Urinary bladder (tissue), 4 donors: ENCODE data around the gene MXD1. TPM values are rescaled to one million over a fixed set of nuclear protein-coding genes. Genes with fewer than 3 reads are reported as not detected.

ENCODE experiments used
- DNase-seq: peaks from one replicate; pipeline ENCODE4 v3.0.0-alpha.2; 2015; ENCODE audit errors: extremely low spot score
- H3K27ac ChIP-seq: one replicate; pipeline ENCODE4 v1.5.1; 2013; ENCODE audit warnings: low read depth, mild to moderate bottlenecking, moderate library complexity
- H3K36me3 ChIP-seq: one replicate; pipeline ENCODE4 v1.6.1; 2013; ENCODE audit warnings: mild to moderate bottlenecking, moderate library complexity; ENCODE audit not compliant: insufficient read depth
- H3K4me1 ChIP-seq: one replicate; pipeline ENCODE4 v1.6.1; 2013; ENCODE audit warnings: mild to moderate bottlenecking, moderate library complexity; ENCODE audit not compliant: insufficient read depth
- H3K4me3 ChIP-seq: one replicate; pipeline ENCODE4 v1.5.1; 2013; ENCODE audit warnings: low read depth, low read length
- WGBS: extraction: QIAGEN DNeasy Blood & Tissue Kit; methylation state at CpG from one replicate; pipeline ENCODE4 v1.1.7; 2013; 5-methylcytosine and 5-hydroxymethylcytosine counted together
- polyA plus RNA-seq: library from polyadenylated mRNA; stranded (reverse); fragments of 200-250 nt; gene quantifications from one replicate; pipeline ENCODE4 v1.2.3, GENCODE V29; 2013
- total RNA-seq: library from RNA; depleted of rRNA; stranded (reverse); fragments of >200 nt; gene quantifications from one replicate; pipeline ENCODE4 v1.2.3, GENCODE V29; 2014
- donor health status: healthy with polysubstance abuse.
- donor health status: healthy.

The MXD1 gene
- total and polyA plus RNA-seq, 2 donors: 6.5 to 10.2 TPM

DNA sequence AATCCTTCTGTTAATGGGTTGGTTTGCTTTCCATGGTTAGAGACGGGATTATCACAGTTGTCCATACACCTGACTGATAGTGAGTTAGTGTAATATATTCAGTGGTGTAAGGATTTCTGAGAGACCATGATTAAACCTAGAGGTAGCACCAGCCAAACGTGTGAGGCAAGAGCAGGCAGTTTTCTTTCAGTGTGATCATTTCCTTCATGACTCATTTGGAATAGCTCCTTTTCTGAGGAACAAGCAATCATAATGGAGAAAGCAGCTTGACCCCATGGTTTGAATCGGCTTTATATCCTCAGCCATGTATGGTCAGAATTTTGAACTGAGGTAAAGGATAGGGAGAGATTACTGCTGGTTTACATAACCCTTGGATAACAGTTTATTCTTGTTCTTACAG is 2.9 kb downstream of the MXD1 start:
- Histone ChIP-seq H3K27ac (no peak overlapping the region), H3K4me3 (no peak overlapping the region), H3K4me1 (no peaks in the 10 kb centered on the region), H3K36me3 (no peaks in the 10 kb centered on the region)
- WGBS: 52% methylated on average over 3 of the region's 3 CpGs
- DNase-seq: no peak

DNA sequence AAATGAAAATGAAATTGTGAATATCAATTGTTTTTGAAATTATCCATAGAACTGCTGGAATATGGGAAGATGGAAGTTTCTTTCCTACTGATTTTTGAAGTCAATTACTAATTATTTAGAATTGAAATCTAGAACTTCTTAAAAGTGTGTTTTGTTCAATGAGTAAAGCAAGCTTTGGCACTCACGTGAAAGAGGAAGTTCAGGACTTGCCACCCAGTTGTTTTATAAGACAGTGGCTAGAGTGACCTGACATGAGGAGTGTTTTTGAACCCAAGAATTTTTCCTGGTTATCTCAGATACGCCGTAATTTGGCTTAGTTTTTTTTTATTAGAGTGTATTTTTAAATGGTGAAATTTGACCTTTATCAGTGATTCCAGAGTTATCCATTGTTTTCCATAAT is 3.5 kb downstream of the MXD1 start:
- H3K4me1 ChIP-seq: no peaks in the 10 kb centered on the region
- no peak overlapping the region for H3K27ac ChIP-seq
- 78% methylated on average over 3 of the region's 3 CpGs for WGBS
- DNase-seq: no peak
- H3K4me3 ChIP-seq: no peak overlapping the region
- peaks cover 2% of the 10 kb centered on the region for H3K36me3 ChIP-seq

DNA sequence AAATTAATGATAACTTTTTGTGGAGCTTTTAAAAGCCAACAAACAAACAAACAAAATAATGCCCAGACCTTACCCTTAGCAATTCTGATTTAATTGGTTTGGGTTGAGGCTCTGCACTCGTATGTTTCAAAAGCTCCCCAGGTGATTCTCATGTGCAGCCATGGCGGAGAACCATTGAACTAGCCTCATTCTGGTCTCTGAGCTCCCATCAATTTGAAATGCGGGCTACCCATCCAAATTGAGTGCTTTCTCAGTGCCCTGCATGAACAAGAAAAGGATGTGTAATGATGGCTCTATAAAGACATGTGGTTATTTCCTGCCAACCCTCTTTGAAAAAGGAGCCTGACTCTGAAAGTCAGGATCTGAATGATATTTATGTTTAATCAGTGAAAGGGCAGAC is 8.2 kb downstream of the MXD1 start:
- 96% methylated on average over 3 of the region's 3 CpGs for WGBS
- H3K36me3 ChIP-seq: peaks cover 2% of the 10 kb centered on the region

DNA sequence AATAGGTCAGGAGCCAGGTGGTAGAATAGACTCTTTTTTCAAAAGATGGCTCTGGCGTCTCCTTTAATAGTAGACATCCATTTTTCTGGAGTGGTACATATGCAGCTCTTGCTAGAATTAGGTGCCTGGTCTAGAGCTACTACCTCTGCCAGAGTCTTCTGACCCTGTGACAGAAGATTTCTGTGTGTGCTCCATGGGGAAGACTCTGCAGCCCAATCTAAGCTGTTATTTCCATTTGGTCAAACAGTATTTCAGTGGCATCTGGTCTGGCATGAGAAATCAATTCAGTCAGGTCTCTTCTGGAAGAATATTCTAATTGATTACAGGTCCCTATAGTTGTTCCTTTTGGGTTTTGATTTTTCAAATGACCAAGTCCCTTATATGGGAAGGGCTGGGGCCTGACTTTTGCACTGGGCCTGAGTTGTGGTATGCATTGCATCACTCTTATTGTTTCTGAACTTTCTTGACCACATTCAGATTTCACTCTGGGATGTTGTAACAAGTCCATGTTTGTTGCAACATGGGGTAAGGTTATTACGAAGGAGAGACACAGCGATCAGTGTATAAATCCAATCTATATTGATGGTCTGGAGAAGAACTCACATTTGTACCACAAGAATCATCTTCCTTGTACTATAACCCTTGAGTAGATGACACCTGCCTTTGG is 12.1 kb downstream of the MXD1 start:
- H3K4me3 ChIP-seq: no peak overlapping the region
- WGBS: 95% methylated on average over 3 of the region's 3 CpGs

More for the DNA sequence above, 8.2 kb downstream of the MXD1 start:
- no peak overlapping the region for H3K4me3 ChIP-seq
- no peaks in the 10 kb centered on the region for H3K4me1 ChIP-seq
- H3K27ac ChIP-seq: no peak overlapping the region
- no peak for DNase-seq

DNA sequence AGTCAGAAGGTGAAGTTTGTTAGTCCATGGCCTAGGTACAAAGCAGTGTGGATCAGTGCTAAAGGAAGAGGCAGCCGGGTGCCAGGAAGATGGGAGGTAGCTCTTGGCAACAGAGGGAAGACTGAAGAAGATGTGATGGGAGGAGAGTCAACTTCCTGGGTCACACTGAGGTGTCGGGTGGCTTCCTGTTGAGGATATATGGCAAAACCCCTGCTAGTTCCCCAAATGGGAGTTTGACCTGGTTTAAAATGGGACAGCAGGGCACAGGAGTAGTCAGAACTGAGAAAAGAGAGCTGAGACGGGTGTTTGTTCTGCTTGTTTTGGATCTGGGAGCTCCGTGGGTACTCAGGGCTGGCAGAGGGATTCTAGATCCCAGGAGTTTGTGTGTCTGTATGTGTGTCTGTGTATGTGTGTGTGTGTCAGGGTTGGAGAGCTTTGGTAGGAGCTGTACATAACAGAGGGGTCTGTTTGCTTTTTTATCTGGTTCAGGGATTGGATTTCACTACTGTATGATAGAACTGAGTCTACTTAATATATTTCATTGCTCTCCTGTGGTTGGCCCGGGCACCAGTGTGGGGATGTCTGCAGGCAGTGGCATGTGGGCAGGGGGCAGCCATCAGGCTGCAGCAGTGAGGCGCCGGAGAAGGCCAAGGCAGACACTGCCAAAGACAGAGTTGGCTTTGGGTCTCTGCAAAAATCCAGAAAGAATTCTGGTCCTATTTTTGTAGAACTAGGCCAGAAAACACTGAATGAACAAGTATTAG is 17.1 kb downstream of the MXD1 start:
- no peak overlapping the region for H3K27ac ChIP-seq
- peaks cover 3% of the 10 kb centered on the region for H3K36me3 ChIP-seq
- H3K4me3 ChIP-seq: no peak overlapping the region
- H3K4me1 ChIP-seq: no peaks in the 10 kb centered on the region
- DNase-seq: no peak
- 82% methylated on average over 7 of the region's 7 CpGs for WGBS

More for the DNA sequence above, 12.1 kb downstream of the MXD1 start:
- Histone ChIP-seq H3K36me3 (peaks cover 2% of the 10 kb centered on the region), H3K27ac (no peak overlapping the region), H3K4me1 (no peaks in the 10 kb centered on the region)
- DNase-seq: no peak

DNA sequence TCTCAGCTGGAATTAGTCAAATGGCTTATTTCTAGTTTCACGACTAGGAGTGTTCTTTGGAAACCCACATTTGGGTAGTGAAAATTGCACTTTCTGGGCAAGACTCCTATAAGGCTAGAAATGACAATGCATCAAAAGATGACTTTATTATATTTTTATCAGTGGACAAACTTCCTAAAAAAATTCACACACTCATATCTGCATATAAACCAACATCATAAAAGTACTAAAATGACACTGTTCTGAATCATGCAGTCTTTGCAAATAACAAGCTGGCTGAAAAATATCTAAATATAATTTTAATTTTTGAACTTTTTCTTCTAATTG is 17.6 kb downstream of the MXD1 start:
- Histone ChIP-seq H3K4me1 (no peaks in the 10 kb centered on the region), H3K4me3 (no peak overlapping the region), H3K36me3 (peaks cover 3% of the 10 kb centered on the region), H3K27ac (no peak overlapping the region)
- no peak for DNase-seq
- WGBS: 68% methylated on average over 1 of the region's 1 CpG

DNA sequence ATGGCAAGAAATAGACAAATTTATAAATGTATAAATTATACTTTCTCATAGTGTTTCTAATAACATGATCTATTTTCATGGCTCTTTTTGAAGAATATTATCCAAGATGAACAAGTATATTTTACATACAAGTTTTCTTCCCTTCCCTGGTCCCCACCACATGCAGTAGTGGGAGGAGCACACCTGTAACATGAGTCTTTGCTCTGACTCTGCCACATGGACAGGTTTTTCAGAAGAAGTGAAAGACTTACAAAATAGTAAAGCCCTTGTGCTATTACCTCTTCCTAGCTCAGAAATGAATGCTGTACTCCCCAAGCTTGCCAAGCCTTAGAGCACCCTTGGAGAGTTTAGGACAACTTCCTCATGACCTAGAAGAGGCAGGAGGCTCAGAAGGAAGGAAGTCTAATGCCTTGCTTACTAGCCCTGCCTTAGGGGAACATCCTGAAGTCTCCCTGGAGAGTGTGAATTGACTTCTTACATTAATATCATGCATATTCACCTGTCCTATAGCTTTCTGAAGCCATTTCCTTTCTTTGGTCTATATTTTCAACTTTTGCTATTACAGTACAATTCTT is 18.4 kb downstream of the MXD1 start:
- H3K4me3 ChIP-seq: no peak overlapping the region
- peaks cover 5% of the 10 kb centered on the region for H3K36me3 ChIP-seq
- H3K4me1 ChIP-seq: no peaks in the 10 kb centered on the region
- no peak overlapping the region for H3K27ac ChIP-seq
- DNase-seq: no peak

DNA sequence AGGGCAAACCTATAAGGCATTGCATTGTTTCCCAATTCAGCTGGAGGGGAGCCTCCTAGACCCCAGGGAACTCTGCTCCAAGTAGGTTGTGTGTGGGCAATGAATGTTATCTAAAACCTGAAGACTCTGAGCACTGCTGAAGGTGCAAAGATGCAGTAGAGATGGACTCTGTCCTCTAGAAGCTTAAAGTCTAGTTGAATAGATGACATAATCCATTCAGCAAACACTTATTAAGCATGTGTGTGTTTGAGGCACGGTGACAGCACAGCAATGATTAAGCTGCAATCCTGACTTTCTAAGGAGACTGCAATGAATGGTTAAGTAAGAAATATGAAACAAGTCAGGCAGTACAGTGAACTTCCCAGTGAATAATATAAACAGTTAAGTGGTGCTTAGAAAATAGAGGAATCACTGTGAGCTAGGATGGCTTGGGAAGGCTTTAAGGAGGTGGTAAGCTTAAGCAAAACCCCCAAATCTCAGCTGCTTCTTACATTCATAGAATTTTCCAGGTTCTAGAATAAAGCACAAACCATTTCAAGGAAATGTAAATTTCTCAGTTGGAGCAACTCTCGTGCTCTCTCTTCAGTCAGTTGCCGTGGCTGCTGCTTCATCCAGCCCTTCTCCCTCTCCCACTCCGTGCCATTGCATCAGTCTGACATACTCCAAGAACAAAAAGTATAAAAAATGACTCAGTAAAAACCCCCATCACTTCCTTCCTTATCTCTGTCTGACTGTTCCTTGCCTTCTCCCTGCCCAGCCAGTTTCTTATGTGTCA is 19.1 kb downstream of the MXD1 start:
- 50% methylated on average over 4 of the region's 4 CpGs for WGBS
- no peak overlapping the region for H3K4me3 ChIP-seq
- no peak for DNase-seq
- no peaks in the 10 kb centered on the region for H3K4me1 ChIP-seq
- H3K27ac ChIP-seq: no peak overlapping the region
- H3K36me3 ChIP-seq: peaks cover 5% of the 10 kb centered on the region

DNA sequence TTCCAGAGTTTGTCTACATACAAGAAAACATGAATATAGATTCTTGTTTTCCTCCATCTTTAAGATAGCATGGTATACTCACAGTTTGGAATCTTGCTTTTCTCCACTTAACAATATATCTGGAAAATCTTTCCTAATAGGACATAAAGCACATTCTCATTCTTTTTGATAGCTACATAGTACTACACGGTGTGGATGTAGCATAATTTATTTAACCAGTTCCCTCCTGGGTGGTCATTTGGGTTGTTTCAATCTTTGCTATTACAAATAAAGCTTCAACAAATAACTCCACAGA is 19.7 kb downstream of the MXD1 start:
- Histone ChIP-seq H3K4me3 (no peak overlapping the region), H3K27ac (no peak overlapping the region), H3K36me3 (peaks cover 5% of the 10 kb centered on the region), H3K4me1 (no peaks in the 10 kb centered on the region)
- no peak for DNase-seq
- WGBS: 45% methylated on average over 1 of the region's 1 CpG

DNA sequence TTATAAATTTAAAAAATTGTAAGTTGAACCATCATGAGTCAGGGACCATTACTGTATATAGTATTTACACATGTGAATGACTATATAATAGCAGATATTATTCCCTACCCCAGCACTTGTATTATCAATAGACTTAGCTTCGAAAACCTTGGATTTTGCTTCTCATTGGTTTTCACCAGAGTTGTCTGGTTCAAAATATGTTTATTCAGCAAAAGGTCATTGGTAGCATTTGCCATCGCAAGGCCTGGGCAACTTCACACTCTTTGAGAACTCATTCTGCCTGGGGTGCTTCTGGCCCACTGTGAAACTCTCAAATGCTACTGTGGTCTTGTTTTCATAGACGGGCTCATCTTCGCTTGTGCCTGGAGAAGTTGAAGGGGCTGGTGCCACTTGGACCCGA is 20.1 kb downstream of the MXD1 start:
- peaks cover 5% of the 10 kb centered on the region for H3K36me3 ChIP-seq
- H3K4me1 ChIP-seq: no peaks in the 10 kb centered on the region
- DNase-seq: no peak
- no peak overlapping the region for H3K4me3 ChIP-seq
- H3K27ac ChIP-seq: no peak overlapping the region
- 97% methylated on average over 5 of the region's 5 CpGs for WGBS

DNA sequence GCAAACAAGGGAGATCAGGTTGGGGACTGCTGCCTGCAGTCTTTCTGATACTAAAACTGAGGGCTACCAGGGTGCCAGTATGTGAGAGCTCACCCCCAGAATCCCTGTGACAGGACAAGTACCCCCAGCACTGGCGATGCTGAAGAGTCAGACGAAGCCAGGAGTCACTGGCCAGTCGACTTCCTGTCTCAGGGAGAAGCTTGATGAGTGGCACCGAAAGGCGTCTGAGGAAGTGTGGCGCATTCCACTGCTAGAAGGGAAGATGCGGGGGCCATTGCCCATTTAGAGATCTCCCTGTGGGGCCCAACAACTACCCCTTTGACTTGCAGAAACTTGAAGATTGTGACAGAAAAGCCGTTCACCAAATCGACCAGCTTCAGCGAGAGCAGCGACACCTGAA is 22.0 kb downstream of the MXD1 start:
- no peak for DNase-seq
- H3K4me1 ChIP-seq: no peaks in the 10 kb centered on the region
- 77% methylated on average over 11 of the region's 11 CpGs for WGBS
- H3K27ac ChIP-seq: no peak overlapping the region
- H3K4me3 ChIP-seq: no peak overlapping the region
- peaks cover 8% of the 10 kb centered on the region for H3K36me3 ChIP-seq

DNA sequence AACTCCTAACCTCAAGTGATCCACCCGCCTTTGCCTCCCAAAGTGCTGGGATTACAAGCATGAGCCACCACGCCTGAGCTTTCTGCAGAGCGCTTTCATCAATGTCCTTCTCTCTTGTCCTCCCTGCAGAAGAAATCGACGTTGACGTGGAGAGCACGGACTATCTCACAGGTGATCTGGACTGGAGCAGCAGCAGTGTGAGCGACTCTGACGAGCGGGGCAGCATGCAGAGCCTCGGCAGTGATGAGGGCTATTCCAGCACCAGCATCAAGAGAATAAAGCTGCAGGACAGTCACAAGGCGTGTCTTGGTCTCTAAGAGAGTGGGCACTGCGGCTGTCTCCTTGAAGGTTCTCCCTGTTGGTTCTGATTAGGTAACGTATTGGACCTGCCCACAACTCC is 23.1 kb downstream of the MXD1 start:
- 95% methylated on average over 14 of the region's 14 CpGs for WGBS
- Histone ChIP-seq H3K27ac (no peak overlapping the region), H3K4me1 (no peaks in the 10 kb centered on the region), H3K4me3 (no peak overlapping the region), H3K36me3 (peaks cover 8% of the 10 kb centered on the region)
- no peak for DNase-seq

DNA sequence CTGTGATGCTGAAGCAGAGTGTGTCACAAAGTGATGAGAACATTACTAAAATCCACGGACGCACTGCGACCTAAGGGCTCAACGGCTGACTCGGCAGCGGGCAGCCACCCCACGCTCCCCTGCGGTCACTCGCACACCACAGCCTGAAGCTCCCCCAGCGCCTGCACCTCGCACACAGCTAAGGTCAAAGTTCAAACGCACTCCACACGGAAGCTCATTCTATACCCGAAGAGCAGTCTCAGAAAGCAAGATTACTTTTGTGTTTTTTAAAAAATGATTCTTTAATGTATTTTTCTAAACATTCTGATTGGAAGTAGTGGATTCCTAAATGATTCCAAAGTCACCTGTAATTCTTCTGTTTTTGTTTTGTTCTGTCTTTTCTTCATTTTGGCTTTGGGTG is 24.8 kb downstream of the MXD1 start:
- H3K4me3 ChIP-seq: no peak overlapping the region
- DNase-seq: no peak
- H3K27ac ChIP-seq: no peak overlapping the region
- peaks cover 8% of the 10 kb centered on the region for H3K36me3 ChIP-seq
- 82% methylated on average over 14 of the region's 14 CpGs for WGBS
- H3K4me1 ChIP-seq: no peaks in the 10 kb centered on the region

DNA sequence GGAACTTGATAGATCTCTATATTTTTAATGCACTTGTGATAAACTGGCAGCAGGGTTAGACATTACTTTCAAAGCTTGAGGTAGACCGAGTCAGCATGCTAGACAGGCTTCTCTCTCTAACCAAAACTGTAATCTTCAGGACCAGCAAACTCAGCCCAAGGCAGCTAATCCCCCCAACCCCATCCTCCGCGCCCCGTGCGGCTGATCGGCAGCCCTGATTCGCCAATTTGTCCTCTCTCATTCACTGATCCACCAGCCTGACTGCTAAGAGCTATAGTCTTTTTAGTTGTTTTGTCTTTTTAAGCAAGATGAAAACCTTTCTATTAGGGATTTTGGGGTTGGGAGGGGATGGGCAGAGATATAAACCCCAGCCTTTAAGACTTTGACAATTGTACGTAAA is 25.8 kb downstream of the MXD1 start:
- no peak overlapping the region for H3K4me3 ChIP-seq
- H3K27ac ChIP-seq: no peak overlapping the region
- H3K4me1 ChIP-seq: no peaks in the 10 kb centered on the region
- 90% methylated on average over 8 of the region's 8 CpGs for WGBS
- peaks cover 7% of the 10 kb centered on the region for H3K36me3 ChIP-seq
- DNase-seq: no peak
